Raji (cell line): ENCODE measurements around the gene ZNF8.

Experiments
- POLR2A ChIP-seq: IDR thresholded peaks from 2 replicates; pipeline ENCODE4 v1.6.1; 2011; ENCODE audit warnings: low read depth, low read length, control low read depth; ENCODE audit not compliant: insufficient read depth

ZNF8 gene

DNA sequence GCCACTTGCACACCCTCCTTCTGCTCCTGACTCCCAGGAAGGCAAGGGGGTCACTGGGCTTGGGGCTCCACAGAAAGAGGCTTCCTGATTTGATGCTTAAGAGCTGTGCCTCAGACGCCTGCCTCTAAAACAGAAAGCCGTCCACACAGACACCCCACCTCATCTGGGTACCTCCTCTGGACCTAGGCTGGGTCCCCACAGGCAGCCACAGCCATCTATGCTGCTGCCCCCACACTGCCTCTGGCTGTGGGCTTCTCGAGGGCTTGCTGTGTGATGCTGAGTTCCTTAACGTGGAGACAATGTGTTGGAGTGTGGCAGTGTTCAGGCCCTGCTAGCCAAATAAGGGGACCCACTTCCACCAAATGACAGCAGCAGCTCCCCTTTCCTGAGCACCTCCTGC lies 39.5 kb downstream of the ZNF8 start:
- no peak for TF ChIP-seq POLR2A

DNA sequence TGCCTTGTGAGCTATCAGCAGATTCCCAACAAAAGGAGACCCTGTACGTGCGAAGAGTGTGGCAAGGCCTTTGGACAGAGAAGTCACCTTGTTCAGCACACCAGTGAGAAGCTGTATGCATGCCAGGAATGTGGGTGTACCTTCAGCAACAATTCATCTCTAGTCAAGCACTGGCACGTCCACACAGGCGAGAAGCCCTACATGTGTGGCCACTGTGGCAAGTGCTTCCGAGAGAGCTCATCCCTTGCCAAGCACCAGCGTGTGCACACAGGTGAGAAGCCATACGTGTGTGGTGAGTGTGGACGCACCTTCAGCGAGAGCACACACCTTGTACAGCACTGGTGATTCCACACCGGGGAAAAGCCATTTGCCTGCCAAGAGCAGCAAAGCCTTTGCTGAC lies 40.5 kb downstream of the ZNF8 start:
- no peak for TF ChIP-seq POLR2A

DNA sequence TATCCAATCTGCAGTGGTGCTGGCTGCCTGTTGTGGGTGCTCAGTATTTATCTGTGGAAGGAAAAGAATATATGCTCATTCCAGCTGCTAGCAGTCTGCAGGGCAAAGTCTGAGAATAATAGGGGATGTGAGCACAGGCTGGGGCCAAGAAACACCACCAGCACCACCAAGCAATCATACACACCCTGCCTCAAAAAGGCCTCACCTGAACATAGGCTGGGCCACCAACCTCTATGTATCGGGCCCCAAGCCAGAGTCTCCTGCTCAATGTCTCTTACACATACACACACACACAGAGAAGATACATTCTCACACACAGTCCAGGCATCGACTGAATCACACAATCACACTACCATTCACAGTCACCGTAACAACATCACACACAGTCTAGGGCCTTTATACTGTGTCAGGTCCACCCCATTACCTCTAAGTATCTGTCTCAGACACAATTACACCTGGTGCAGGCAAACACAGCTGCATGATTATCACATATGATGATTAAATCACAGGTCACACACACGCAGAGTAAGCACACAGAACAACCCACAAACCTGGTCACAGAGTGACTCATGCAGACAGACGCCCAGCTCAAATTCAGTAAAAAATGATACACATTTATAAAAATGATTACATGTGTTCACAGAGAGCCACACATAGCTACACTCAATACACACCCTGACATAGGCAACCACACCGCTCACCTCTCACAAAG lies 46.7 kb downstream of the ZNF8 start:
- TF ChIP-seq POLR2A, result no peak

DNA sequence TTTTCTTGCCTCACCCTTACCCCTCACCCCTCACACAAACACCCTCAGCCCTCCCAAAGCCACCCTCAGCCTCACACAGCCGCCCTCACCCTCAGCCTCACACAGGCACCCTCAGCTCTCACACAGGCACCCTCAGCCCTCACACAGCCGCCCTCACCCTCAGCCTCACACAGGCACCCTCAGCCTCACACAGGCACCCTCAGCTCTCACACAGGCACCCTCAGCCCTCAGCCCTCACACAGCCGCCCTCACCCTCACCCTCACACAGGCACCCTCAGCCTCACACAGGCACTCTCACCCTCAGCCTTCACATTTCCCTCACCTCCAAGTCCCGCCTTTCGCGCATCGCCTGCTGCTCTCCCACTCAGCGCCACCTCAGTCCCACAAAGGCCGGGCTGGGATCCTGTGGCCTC lies 47.8 kb downstream of the ZNF8 start:
- TF ChIP-seq POLR2A, result no peak

DNA sequence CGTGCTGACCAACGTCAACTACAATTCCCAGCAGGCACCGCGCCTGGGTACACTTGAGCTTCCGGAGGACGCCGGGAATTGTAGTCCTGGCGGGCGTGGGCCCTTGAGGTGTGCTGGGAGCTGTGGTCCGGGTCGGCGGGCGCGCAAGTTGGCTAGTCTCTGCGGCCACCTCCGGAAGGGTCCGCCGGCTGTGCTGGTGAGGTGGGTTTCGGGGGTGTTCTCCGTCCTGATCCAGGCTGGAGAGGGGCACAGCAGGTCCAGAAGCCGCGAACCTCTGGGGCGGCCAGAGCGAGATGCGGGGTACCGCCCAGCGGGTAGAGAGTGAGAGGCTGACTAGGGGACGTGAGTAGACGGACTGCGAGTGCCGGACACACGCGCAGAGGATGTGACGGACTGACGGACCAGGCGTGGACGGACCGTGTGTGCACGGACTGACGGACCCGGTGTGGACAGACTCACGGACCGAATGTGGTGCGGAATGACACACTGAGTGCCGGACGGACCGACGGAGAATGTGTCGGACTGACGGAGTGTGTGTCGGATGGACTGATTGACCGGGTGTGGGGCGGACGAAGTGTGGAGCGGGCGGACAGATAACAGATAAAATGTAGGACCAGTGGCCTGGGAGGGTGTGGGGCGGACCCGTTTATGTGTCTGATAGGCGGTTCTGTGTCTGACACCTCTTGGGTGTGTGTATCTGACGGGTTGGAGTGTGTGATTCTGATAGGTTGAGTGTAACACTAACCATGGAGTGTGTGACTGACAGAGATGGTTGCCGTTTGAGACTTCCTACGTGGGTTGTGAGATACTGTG lies 48.4 kb downstream of the ZNF8 start, which contains the start of gene ZSCAN22:
Gene ZSCAN22, plus strand, starts transcription at position 81 of the 813 bp plus-strand sequence. CDS start 7,809 bp downstream, outside the sequence.
- peak; percentile 52 for TF ChIP-seq POLR2A

DNA sequence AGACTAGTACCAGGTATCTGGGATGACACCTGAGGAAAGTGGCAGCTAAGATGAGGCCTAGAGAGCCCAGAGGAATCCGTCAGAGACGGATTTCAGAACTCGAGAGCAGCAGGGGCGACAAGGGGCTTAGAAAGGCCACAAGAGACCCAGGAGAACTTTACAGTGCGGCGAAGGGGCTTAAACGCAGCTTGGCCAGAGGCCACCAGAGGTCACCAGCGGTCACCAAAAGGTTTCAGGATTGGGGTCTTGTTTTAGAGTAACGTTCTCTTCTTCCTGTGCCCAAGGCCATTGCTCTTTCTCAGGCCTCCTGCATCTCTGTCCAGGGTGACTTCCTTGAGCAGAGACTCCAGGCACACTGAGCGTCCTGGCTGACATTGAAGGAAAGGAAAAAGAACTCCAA lies 50.2 kb downstream of the ZNF8 start:
- no peak for TF ChIP-seq POLR2A

DNA sequence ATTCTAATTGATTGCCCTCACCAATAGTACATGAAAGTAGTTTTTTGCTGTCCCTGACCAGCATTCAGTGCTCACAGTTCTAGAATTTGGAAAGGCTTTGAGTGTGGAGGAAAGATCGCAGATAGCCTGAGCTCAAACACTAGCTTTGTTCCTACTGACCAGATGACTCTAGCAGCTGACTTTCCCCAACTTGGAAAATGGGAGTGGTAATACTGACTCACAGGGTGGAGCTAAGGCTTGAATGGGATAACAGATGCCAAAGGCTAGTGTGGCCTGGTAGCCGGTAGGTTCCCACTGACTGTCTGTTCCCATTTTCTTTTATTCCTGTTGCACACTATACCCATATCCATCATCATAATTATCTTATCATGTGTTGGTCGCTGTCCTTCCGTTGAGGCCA lies 51.7 kb downstream of the ZNF8 start:
- TF ChIP-seq POLR2A, result no peak

DNA sequence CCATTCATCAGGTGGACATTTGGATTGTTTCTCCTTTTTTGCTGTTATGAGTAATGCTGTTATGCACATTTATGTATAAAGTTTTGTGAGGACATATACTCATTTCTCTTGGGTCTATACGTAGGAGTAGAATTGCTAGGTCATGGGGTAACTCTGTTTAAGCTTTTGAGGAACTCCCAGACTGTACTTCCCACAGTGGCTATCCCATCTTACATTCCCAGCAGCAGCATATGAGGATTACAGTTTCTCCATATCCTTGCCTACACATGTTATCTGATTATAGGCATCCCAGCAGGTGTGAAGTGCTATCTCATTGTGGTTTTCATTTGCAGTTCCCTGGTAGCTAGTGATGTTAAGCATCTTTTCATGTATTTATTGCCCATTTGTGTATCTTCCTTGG lies 53.9 kb downstream of the ZNF8 start:
- no peak for TF ChIP-seq POLR2A

DNA sequence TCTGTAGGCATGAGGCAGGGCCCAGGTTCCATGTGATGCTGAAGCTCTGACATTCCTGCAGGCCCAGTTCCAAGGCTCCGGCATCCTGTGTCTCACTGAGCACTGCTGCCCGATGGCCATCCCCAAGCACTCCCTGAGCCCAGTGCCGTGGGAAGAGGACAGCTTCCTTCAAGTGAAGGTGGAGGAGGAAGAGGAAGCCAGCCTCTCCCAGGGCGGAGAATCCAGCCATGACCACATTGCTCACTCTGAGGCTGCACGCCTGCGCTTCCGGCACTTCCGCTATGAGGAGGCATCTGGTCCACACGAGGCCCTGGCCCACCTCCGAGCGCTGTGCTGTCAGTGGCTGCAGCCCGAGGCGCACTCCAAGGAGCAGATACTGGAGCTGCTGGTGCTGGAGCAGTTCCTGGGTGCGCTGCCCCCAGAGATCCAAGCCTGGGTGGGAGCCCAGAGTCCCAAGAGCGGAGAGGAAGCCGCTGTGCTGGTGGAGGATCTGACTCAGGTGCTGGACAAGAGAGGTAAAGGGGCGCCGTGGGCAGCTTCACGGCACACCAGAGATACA lies 56.0 kb downstream of the ZNF8 start:
- TF ChIP-seq POLR2A, result no peak

DNA sequence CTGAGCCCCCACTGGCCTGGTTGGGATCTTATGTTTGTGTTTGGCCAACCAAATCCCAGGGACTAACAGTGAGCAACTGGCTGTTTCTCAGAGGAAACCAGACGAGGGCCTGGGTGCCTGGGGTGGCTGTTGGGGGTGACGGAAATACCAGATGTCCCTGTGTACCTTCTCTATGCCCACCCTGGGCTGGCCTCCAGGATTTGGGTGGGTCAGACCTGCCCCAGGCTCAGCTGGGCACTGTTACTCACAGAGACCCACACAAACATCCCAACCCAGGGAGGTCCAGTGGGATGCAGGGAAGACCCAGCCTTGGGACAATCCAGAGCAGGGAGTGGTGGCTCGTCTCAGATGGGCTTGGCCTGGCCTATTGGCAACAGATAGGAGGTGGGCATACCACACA lies 56.9 kb downstream of the ZNF8 start:
- TF ChIP-seq POLR2A, result no peak

DNA sequence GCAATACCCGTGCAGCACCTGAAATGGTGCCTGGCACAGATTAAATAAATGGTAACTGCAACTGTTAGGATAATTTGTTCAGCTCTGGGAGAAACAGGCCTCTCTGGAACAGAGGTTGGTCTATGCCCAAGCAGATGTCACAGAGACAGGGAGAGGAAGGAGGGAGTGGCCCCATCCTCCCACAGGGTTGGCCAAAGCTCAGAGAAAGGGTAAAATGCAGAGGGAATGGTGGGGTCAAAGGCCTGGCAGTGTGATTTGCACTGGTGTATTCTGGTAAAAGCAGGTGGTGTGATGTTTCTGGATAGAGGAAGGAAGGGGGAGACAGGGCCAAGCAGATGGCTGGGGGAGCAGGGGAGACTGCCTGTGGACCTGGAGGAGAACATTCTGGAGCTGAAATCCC lies 57.5 kb downstream of the ZNF8 start:
- no peak for TF ChIP-seq POLR2A

DNA sequence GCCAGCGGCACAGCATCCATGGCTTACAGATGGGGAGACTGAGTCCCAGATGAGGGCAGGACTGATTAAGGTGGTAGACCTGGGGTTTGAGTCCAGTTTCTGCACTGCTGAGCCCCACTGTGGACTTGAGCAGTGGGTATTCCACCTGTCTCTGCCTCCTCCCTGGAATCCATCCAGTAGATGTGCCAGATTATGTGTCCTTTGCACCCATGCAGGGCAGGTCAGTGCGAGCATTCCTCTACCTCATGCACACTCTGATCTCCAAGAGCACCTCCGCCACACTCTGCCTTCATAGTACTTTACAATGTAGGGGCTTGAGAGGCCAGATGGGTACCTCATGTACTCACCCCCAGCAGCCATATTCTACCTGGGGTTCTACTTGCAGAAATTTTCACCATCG lies 58.1 kb downstream of the ZNF8 start:
- TF ChIP-seq POLR2A, result no peak

DNA sequence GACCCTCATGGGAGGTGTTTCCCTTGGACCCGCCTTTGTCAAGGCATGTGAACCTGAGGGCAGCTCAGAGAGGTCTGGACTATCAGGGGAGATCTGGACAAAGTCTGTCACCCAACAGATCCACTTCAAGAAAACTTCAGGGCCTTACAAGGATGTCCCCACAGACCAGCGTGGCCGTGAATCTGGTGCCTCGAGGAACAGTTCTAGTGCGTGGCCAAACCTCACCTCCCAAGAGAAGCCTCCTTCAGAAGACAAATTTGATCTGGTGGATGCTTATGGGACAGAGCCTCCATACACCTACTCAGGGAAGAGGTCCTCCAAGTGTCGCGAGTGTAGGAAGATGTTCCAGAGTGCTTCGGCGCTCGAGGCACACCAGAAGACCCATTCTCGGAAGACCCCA lies 59.6 kb downstream of the ZNF8 start:
- TF ChIP-seq POLR2A, result no peak

DNA sequence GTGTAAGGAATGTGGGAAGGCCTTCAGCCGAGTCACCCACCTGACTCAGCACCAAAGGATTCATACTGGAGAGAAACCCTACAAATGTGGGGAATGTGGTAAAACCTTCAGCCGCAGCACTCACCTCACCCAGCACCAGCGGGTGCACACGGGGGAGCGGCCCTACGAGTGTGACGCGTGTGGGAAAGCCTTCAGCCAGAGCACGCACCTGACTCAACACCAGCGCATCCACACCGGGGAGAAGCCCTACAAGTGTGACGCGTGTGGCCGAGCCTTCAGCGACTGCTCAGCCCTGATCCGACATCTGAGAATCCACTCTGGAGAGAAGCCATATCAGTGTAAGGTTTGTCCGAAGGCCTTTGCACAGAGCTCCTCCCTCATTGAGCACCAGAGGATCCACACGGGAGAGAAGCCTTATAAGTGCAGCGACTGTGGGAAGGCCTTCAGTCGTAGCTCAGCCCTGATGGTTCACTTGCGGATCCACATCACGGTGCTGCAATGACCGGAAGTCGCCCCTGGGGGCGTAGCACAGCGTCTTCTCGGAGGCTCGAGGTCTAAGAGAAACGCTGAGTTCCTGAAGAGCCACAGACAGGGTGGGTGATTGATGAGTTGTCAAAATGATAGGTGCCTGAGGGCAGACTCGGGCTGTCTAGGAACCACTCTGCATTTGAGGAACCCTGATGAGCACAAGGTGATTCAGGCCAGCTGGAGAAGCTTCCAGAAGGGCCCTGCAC lies 60.2 kb downstream of the ZNF8 start:
- no peak for TF ChIP-seq POLR2A

DNA sequence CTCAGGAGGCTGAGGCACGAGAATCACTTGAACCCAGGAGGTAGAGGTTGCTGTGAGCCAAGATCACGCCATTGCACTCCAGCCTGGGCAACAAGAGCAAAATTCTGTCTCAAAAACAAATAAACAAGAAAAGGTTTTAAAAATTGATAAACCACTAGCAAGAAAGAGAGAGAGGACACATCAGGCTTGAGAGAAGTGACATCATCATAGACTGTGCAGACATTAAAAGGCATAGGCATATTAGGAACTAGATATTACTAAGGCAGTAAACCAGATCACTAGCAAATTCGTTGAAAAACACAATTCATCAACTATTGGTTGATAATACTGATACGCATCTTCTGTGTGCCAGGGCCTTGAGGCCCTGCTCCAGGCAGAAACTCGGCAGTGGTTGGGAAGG lies 66.8 kb downstream of the ZNF8 start:
- no peak for TF ChIP-seq POLR2A
